SK-N-SH (cell line): ENCODE data around the gene RBM33. TPM values are rescaled to one million over a fixed set of nuclear protein-coding genes. Genes with fewer than 3 reads are reported as not detected.

Experiments
- CTCF ChIA-PET: fragments of 300-600, 350-600 bp; formaldehyde crosslinking; extraction: SDS; loops from one replicate; lab custom pipeline; 2021; lab: Yijun Ruan, JAX
- POLR2A ChIA-PET: fragments of 350-600 bp; sonication (Branson Sonifier 250); formaldehyde crosslinking; extraction: SDS; loops from one replicate; lab custom pipeline; 2020; ENCODE audit warnings: antibody characterized with exemption, inconsistent platforms; lab: Yijun Ruan, JAX
- DNase-seq: peaks from one replicate; pipeline ENCODE4 v3.0.0; 2012
- H2AFZ ChIP-seq: fragments of 200-600 bp; sonication (generic); 2 replicates; pipeline ENCODE4 v1.8.1; 2016; ENCODE audit warnings: antibody characterized with exemption, mild to moderate bottlenecking, low read depth
- H3F3A ChIP-seq: fragments of 200-600 bp; sonication (generic); replicated peaks from 2 replicates; pipeline ENCODE3; 2016; ENCODE audit warnings: antibody characterized with exemption, mild to moderate bottlenecking; ENCODE audit not compliant: insufficient read depth
- H3K27ac ChIP-seq, 2 experiments: fragments of 200-500 bp in 1 of 2; fragments of 200-600 bp in 1 of 2; sonication (Bioruptor generic) in 1 of 2; sonication (generic), shearing (Covaris generic) in 1 of 2; 2 replicates each; pipeline versions ENCODE4 v1.5.1 to v1.6.1; 2014 to 2016; ENCODE audit warnings: low read depth in 2 of 2, inconsistent platforms in 1 of 2, low read length in 1 of 2, mild to moderate bottlenecking in 1 of 2, mixed read lengths in 1 of 2
- H3K27me3 ChIP-seq: fragments of 200-600 bp; sonication (generic), shearing (Covaris generic); 2 replicates; pipeline ENCODE4 v1.6.1; 2016; ENCODE audit warnings: mixed run types; ENCODE audit not compliant: insufficient read depth
- H3K36me3 ChIP-seq, 2 experiments: fragments of 200-500 bp in 1 of 2; fragments of 200-600 bp in 1 of 2; sonication (Bioruptor generic) in 1 of 2; sonication (generic) in 1 of 2; replicated peaks in 1 of 2; 2 replicates each; pipeline versions ENCODE3 to v1.5.1; 2014 to 2016; ENCODE audit warnings: low read length in 1 of 2, mild to moderate bottlenecking in 1 of 2; ENCODE audit not compliant: insufficient read depth in 2 of 2, control insufficient read depth in 1 of 2
- H3K4me1 ChIP-seq, 2 experiments: fragments of 200-500 bp in 1 of 2; fragments of 200-600 bp in 1 of 2; sonication (Bioruptor generic) in 1 of 2; sonication (generic), shearing (Covaris generic) in 1 of 2; 2 replicates each; pipeline versions ENCODE4 v1.5.1 to v1.6.1; 2014 to 2016; ENCODE audit warnings: low read depth in 1 of 2, low read length in 1 of 2, mixed run types in 1 of 2; ENCODE audit not compliant: insufficient read depth in 2 of 2, control insufficient read depth in 1 of 2
- H3K4me2 ChIP-seq: fragments of 200-600 bp; sonication (generic), shearing (Covaris generic); 2 replicates; pipeline ENCODE4 v1.6.1; 2017; ENCODE audit warnings: mixed run types
- H3K4me3 ChIP-seq, 2 experiments: fragments of 200-500 bp in 1 of 2; fragments of 200-600 bp in 1 of 2; sonication (Bioruptor generic) in 1 of 2; sonication (generic), shearing (Covaris generic) in 1 of 2; 2 replicates each; pipeline versions ENCODE4 v1.5.1 to v1.8.1; 2014 to 2016; ENCODE audit warnings: low read depth in 2 of 2, inconsistent platforms in 1 of 2, low read length in 1 of 2, mild to moderate bottlenecking in 1 of 2, mixed read lengths in 1 of 2, moderate library complexity in 1 of 2
- H3K79me2 ChIP-seq: fragments of 200-600 bp; sonication (generic); 2 replicates; pipeline ENCODE4 v1.8.1; 2017; ENCODE audit warnings: mild to moderate bottlenecking; ENCODE audit not compliant: insufficient read depth
- H3K9ac ChIP-seq: fragments of 200-600 bp; sonication (generic); 2 replicates; pipeline ENCODE4 v1.6.1; 2017; ENCODE audit warnings: mixed run types
- H3K9me2 ChIP-seq: fragments of 200-600 bp; sonication (generic); 2 replicates; pipeline ENCODE4 v1.6.1; 2017; ENCODE audit warnings: mixed run types
- H3K9me3 ChIP-seq: fragments of 200-600 bp; sonication (generic); 2 replicates; pipeline ENCODE4 v1.6.1; 2017; ENCODE audit warnings: mixed run types, mild to moderate bottlenecking, moderate library complexity
- H4K20me1 ChIP-seq: fragments of 200-600 bp; sonication (generic); 2 replicates; pipeline ENCODE4 v1.6.1; 2017; ENCODE audit warnings: mild to moderate bottlenecking, mixed run types; ENCODE audit not compliant: insufficient read depth
- EZH2phosphoT487 ChIP-seq: fragments of 200-600 bp; sonication (generic); IDR thresholded peaks from 2 replicates; pipeline ENCODE4 v1.6.1; 2017; ENCODE audit warnings: low read depth, mixed run types, mild to moderate bottlenecking, antibody characterized with exemption, moderate library complexity, borderline replicate concordance
- FOXJ3 ChIP-seq: sonication (generic); formaldehyde crosslinking; IDR thresholded peaks from 2 replicates; pipeline ENCODE4 v1.5.1; 2020; ENCODE audit warnings: mild to moderate bottlenecking, missing genetic modification reagents
- GATA2 ChIP-seq: sonication (generic); formaldehyde crosslinking; IDR thresholded peaks from 2 replicates; pipeline ENCODE4 v1.5.0; 2020; ENCODE audit warnings: mild to moderate bottlenecking, missing genetic modification reagents
- MEF2A ChIP-seq: IDR thresholded peaks from 2 replicates; pipeline ENCODE4 v1.4.0; 2012; ENCODE audit warnings: low read depth, borderline replicate concordance
- MXI1 ChIP-seq: IDR thresholded peaks from 2 replicates; pipeline ENCODE4 v1.6.1; 2012; ENCODE audit warnings: mild to moderate bottlenecking, low read depth, low read length, improper control_type of control experiment
- NFIC ChIP-seq: IDR thresholded peaks from 2 replicates; pipeline ENCODE4 v1.4.0; 2012; ENCODE audit warnings: borderline replicate concordance
- POLR2AphosphoS5 ChIP-seq: IDR thresholded peaks from 2 replicates; pipeline ENCODE4 v1.6.1; 2012; ENCODE audit warnings: low read depth, low read length
- RFX5 ChIP-seq: IDR thresholded peaks from 2 replicates; pipeline ENCODE4 v1.6.1; 2012; ENCODE audit warnings: mild to moderate bottlenecking, improper control_type of control experiment, low read length
- RXRA ChIP-seq: IDR thresholded peaks from 2 replicates; pipeline ENCODE4 v1.4.0; 2012; ENCODE audit warnings: low read depth, mild to moderate bottlenecking, borderline replicate concordance
- SMC3 ChIP-seq: IDR thresholded peaks from 2 replicates; pipeline ENCODE4 v1.6.1; 2012; ENCODE audit warnings: low read depth, low read length, improper control_type of control experiment
- YY1 ChIP-seq: IDR thresholded peaks from 2 replicates; pipeline ENCODE4 v1.4.0; 2012; ENCODE audit warnings: low read depth, mild to moderate bottlenecking
- WGBS: methylation state at CpG from one replicate; pipeline ENCODE4 v1.1.6; 2017; ENCODE audit warnings: low lambda C conversion rate; 5-methylcytosine and 5-hydroxymethylcytosine counted together
- polyA plus RNA-seq, 3 experiments: library from polyadenylated mRNA; depleted of rRNA; stranded (reverse); fragments of >200 nt; gene quantifications; 2 replicates each; pipeline ENCODE4 v1.2.3, GENCODE V29; 2012
- TF ChIP-seq, protein P1 (sequence below): IDR thresholded peaks from 2 replicates; pipeline ENCODE4 v1.4.0; 2012; ENCODE audit warnings: low read depth, borderline replicate concordance
- TF ChIP-seq, protein P2 (sequence below): IDR thresholded peaks from 2 replicates; pipeline ENCODE4 v1.4.0; 2012; ENCODE audit warnings: low read depth
- TF ChIP-seq, protein P3 (sequence below): fragments of 150-350 bp; IDR thresholded peaks from 2 replicates; pipeline ENCODE4 v1.6.1; 2017; ENCODE audit warnings: antibody characterized with exemption, low read length, low read depth, borderline replicate concordance

Gene RBM33
- polyA plus RNA-seq, 1 of the 3 experiments (the other 2 are of a cell fraction) = 13.8 TPM

DNA sequence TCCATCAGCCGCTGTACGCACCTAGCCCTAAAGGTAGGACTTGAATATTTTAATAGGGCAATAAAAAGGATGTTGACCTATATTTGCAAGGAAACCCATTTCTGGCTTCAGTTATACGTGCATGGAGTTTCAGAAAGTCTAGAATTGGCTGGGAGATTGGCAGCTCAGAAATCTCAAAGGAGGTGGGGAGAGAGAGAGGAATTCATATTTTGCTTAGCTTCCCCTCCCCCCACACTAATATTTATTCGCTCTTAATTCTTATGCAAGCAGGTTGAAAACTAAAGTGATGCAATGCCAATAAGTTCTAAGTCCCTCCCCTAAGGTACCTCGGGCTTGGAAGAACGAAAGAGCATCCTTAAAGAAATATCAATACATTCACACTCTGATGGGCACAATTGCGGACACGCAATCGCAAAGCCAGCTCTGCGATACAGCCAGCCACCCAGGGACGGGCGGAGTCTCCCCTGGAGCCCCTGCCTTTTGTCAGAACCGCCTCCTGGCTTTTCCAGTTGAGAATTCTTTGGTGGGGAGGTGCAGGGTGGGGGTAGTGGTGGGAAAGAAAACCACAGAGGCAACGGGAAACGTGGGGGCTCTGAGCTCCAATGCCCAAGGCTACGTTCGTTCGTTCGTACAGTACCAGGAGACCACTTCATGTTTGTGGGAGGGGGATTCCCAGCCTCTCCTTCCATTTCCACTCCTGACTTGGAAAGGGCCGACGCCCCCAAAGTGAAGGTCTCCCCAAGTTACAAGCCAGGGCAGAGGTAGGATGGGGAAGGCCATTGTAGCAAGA is 166.5 kb downstream of the RBM33 start:
- no peak overlapping the region for H2AFZ ChIP-seq
- no peaks in the 10 kb centered on the region for H3K79me2 ChIP-seq
- H3K4me2 ChIP-seq = no peak overlapping the region
- H3K27ac ChIP-seq = no peak overlapping the region
- no peak overlapping the region for H3K9ac ChIP-seq
- WGBS = 4% methylated on average over 21 of the region's 21 CpGs
- peaks cover 94% of the 10 kb centered on the region for H3K27me3 ChIP-seq
- no peaks in the 10 kb centered on the region for H3K9me3 ChIP-seq
- no peaks in the 10 kb centered on the region for H3K36me3 ChIP-seq
- no peaks in the 10 kb centered on the region for H4K20me1 ChIP-seq
- TF ChIP-seq, protein P1, sequence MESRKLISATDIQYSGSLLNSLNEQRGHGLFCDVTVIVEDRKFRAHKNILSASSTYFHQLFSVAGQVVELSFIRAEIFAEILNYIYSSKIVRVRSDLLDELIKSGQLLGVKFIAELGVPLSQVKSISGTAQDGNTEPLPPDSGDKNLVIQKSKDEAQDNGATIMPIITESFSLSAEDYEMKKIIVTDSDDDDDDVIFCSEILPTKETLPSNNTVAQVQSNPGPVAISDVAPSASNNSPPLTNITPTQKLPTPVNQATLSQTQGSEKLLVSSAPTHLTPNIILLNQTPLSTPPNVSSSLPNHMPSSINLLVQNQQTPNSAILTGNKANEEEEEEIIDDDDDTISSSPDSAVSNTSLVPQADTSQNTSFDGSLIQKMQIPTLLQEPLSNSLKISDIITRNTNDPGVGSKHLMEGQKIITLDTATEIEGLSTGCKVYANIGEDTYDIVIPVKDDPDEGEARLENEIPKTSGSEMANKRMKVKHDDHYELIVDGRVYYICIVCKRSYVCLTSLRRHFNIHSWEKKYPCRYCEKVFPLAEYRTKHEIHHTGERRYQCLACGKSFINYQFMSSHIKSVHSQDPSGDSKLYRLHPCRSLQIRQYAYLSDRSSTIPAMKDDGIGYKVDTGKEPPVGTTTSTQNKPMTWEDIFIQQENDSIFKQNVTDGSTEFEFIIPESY = no peak
- TF ChIP-seq RXRA = no peak
- TF ChIP-seq POLR2AphosphoS5 = no peak
- TF ChIP-seq EZH2phosphoT487 = peak; percentile 63; the same call in 1 of the 2 replicates
- no peak for TF ChIP-seq GATA2
- no peak for TF ChIP-seq SMC3
- DNase-seq = no peak
- peaks cover 4% of the 10 kb centered on the region for H3F3A ChIP-seq
- H3K9me2 ChIP-seq = no peaks in the 10 kb centered on the region
- no peak overlapping the region for H3K4me3 ChIP-seq
- ChIA-PET CTCF (interaction anchor here (0.9 to 1.5 kb wide), 5 partner anchors 11 to 1006 kb away, joined by 3 to 5 read pairs (median 3); no protein-coding TSS in a partner anchor), POLR2A (interaction anchor here (0.6 kb wide), 1 partner anchor 451 kb away, joined by 3 read pairs; no protein-coding TSS in a partner anchor)
- H3K4me1 ChIP-seq = peaks cover 0 to under 1% of the 10 kb centered on the region in 2 experiments; a peak in 1 of 4 replicates

DNA sequence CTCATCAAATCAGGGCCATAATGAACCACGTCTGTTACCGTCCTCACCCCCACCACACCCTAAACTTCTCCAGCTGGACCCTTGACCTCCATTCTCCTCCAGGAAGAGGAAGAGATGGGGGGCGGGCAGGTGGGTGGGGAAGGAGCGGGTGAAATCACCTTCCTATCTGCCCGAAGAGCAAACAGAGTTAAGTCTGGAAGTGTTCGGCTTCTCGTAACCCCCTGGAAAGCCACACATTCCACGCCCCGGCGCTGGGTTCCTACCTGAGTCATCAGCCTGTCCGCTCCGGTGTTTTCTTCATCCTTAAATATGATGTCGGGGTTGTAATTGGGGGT is 167.1 kb downstream of the RBM33 start:
- H3K4me3 ChIP-seq = no peak overlapping the region; a peak in 1 of 4 replicates
- H4K20me1 ChIP-seq = no peaks in the 10 kb centered on the region
- CTCF ChIA-PET = interaction anchor here (1.2 to 1.5 kb wide), 3 partner anchors 45 to 1009 kb away, joined by 3 read pairs; no protein-coding TSS in a partner anchor
- DNase-seq = no peak
- TF ChIP-seq POLR2AphosphoS5 (no peak), FOXJ3 (CRISPR knock-in tag) (no peak), MXI1 (no peak), RFX5 (no peak), NFIC (no peak), MEF2A (no peak), YY1 (no peak)
- TF ChIP-seq, protein P2, sequence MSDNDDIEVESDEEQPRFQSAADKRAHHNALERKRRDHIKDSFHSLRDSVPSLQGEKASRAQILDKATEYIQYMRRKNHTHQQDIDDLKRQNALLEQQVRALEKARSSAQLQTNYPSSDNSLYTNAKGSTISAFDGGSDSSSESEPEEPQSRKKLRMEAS = no peak
- TF ChIP-seq, protein P3, sequence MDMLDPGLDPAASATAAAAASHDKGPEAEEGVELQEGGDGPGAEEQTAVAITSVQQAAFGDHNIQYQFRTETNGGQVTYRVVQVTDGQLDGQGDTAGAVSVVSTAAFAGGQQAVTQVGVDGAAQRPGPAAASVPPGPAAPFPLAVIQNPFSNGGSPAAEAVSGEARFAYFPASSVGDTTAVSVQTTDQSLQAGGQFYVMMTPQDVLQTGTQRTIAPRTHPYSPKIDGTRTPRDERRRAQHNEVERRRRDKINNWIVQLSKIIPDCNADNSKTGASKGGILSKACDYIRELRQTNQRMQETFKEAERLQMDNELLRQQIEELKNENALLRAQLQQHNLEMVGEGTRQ = no peak
- TF ChIP-seq, protein P1 = no peak
- POLR2A ChIA-PET = no interaction called here
- H3K9me3 ChIP-seq = no peaks in the 10 kb centered on the region
- WGBS = 2% methylated on average over 13 of the region's 13 CpGs
- H3K27ac ChIP-seq = no peak overlapping the region
- H3K27me3 ChIP-seq = peaks cover 94% of the 10 kb centered on the region
- H3K4me2 ChIP-seq = 0 out of 2 replicates have a peak overlapping the region, but pooled peaks have one; percentile 73
- no peak overlapping the region for H3K9ac ChIP-seq
- peaks cover 3% of the 10 kb centered on the region for H3F3A ChIP-seq
- no peak overlapping the region for H2AFZ ChIP-seq
- no peaks in the 10 kb centered on the region for H3K4me1 ChIP-seq
- H3K36me3 ChIP-seq = no peaks in the 10 kb centered on the region
- no peaks in the 10 kb centered on the region for H3K79me2 ChIP-seq
- no peaks in the 10 kb centered on the region for H3K9me2 ChIP-seq
